SK-N-MC (cell line): ENCODE measurements around the gene SLAMF6.

Experiments used
- EZH2 ChIP-seq: fragments of 200-600 bp; sonication (generic); IDR thresholded peaks from one replicate; pipeline ENCODE4 v1.6.1; 2017; ENCODE audit warnings: antibody characterized with exemption
- FOXP2 ChIP-seq: optimal IDR thresholded peaks from 2 replicates; pipeline ENCODE3; 2011; ENCODE audit warnings: mild to moderate bottlenecking, moderate library complexity; ENCODE audit not compliant: insufficient read depth; ENCODE audit errors: extremely low read length, control extremely low read depth
- POLR2AphosphoS5 ChIP-seq: IDR thresholded peaks from 2 replicates; pipeline ENCODE4 v1.6.1; 2012; ENCODE audit warnings: mild to moderate bottlenecking, low read depth, low read length, borderline replicate concordance

GRCh38 chr1:160474392-160475242 lies 48.4 kb downstream of the SLAMF6 start:
- no peak for TF ChIP-seq EZH2
- no peak for TF ChIP-seq POLR2AphosphoS5
- TF ChIP-seq FOXP2 = no peak
